D341Med (cell line): ENCODE results near the gene KCNC1.

Experiments
- DNase-seq: peaks from one replicate; pipeline ENCODE4 v3.0.0; 2012; ENCODE audit warnings: low spot score

Gene KCNC1

DNA sequence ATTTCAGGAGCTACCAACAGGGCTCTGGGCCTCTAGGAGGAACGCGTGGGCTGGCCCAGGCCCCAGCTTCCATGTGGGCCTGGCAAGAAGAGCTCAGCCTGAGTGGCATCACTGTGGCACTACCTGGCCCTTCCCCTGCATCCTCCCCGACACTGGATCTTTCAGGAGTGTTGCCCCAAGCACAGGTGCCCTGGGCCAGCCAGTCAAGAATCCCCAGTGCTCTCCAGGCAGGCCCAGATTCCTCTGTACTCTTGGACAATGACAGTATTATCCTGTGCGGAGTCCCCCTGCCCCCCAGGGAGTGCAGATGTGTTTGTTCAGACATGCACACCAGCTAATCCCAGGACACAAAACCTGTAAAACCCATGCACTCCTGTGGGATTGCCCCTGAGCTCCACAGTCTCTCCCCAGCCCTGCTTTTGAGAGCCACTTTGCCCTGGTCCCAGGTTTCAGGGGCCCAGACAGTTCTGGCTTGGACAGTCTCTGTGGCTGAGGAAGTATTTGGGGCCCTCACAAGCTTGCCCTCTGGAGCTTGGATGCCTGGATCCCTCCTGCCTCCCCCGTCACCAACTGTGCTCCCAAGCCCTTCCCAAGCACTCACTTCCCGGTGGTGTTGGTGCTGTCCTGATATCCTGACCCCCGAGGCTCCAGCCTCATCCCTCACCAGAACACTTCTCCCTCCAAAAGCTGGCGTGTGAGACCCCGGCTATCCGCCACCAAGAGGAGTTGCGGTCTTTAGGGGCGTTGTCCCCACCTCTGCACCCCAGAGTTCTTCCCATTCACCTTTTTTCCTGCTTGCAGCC, 39.9 kb downstream of the KCNC1 start:
- DNase-seq, result peak; percentile 72

DNA sequence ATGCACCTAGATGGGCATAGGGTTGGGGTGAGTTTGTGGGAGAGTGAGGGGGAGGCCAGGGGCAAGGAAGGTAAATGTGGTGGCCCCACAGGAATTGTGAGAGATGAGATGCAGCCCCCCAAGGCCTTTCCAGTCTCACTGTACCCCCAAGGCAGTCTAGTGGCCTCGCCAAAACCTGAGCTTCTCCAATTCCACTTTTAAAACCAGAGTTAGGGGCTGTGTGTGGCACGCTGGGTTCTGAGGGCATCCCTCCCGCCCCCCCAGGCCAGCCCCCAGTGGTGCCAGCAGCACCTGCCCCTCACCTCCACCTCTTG, 40.4 kb downstream of the KCNC1 start:
- no peak for DNase-seq

DNA sequence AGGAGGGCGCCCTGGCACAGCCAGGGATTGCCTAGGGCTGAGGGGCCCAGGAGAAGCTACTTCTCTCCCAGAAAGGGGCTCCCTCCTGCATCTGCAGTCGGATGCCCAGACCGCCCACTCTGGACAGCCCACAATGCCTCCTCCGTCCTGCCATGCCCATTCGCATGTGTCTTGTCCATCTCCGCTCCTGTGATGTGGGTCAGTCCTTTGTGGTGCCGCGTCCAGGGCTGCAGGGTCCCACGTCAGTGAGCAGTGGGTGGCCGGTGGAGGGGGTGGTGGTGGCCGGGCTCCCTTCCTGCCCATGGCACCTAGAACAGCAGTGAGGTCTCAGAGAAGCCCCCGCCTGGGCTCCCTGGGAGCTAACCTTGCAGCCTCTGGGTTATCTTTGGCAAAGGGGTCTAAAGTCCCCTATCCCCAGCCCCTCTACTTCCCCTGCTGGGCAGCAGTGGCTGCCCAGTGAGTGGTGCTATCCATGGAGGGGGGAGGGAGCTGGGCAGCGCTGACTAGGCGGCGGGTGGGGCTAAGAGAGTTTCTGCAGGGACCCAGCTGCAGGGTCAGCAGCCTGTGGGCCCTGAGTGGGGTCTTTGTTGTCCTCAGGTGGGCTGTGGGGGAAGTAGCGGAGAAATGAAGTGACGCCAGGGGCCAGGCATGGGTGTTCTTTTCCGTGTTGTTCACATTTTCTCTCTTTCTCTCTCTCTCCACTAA, 41.1 kb downstream of the KCNC1 start:
- DNase-seq, result no peak

DNA sequence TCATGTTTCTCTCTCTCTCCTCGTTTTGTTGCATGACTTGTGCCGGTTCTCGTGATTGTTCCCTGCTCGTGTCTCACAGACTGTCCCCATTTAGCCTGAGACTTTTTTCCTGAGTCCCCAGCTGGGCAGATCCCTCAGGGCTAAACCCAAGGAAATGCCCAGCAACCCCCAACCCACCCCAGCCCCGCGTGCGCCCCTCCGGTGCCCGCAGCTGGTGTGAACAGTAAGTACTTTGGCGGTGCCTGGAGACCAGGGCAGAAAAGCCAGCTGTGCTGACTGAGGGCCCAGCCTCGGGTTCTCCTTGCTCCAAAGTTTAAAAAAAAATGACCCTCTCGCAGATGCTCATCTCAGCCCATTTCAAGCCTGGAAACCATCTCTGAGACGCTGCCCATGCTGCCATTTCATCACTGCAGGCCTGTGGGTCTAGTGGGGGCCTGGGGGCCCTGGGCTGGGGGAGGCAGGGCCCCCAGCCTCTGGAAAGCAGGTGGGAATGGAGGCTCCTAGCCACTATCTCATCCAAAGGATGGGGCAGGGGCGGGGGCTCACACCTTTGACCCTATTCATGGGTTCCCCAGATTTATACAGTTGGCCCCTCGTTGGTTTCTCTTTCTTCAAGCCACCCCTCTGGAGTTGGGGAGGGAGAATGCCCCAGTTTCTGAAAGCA, 41.8 kb downstream of the KCNC1 start:
- DNase-seq, result no peak

DNA sequence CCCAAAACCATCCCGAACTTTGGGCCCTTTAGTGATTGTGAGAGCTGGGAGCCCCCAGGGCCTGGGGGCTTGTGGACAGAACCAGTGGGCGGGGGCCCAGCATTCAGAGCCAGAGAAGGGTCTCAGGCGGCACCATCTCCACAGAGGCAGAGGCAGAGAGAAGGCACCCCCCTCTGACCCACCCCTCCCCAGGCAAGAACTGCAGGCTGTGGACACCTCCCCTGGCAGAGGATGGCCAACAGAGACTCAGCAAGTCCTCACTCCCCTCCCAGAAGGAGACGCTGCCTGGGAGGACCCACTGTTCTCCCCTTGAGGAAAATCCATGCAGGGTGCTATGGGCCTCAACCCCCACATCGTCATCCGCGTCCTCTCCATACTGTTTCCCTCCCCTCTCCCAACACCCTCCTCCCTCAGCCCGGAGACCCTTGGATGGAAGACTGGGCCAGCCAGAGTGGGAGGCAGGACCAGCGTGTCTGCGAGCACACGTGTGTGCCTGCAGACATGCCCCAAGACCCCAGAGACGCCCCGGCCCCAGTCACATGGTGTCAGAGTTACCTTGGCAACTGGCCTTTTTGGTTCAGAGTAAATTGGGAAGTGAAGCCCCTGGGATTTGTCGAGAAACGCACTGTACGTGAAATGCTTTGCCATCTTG, 42.6 kb downstream of the KCNC1 start:
- DNase-seq, result no peak

DNA sequence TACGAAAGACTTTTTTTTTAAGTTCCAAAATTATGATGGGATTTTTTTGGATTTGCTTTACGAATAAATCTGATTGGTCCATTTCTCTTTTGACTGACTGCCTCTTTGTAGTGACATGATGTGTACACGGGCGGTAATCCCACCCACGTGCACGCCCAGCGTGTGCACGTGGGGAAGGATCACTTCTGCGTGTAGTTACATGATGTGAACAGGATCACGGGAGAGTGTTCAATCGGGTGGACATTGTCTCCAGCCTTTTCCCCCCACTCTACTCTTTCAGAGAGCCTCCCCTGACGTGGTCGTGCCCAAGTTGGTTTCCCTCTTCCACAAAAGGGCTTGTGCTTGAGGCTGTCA, 43.1 kb downstream of the KCNC1 start:
- DNase-seq, result no peak

DNA sequence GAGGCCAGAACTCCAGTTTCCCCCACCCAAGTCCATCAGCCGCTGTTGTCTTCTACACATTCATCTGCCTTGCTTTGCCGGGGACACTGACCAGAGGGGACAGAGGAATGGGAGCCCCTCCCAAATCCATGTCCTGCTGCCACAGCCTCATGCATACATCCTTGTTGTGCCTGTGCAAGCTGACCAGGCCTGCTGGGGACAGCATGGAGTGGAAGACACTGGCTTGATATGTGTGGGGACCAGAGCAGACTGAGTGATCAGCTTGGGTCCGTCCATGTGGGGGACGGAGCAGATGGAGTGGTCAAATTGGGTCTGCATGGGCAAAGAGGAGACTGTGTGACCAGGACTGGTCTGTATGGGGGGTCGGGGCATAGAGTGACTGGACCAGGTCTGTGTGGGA, 43.8 kb downstream of the KCNC1 start:
- no peak for DNase-seq

DNA sequence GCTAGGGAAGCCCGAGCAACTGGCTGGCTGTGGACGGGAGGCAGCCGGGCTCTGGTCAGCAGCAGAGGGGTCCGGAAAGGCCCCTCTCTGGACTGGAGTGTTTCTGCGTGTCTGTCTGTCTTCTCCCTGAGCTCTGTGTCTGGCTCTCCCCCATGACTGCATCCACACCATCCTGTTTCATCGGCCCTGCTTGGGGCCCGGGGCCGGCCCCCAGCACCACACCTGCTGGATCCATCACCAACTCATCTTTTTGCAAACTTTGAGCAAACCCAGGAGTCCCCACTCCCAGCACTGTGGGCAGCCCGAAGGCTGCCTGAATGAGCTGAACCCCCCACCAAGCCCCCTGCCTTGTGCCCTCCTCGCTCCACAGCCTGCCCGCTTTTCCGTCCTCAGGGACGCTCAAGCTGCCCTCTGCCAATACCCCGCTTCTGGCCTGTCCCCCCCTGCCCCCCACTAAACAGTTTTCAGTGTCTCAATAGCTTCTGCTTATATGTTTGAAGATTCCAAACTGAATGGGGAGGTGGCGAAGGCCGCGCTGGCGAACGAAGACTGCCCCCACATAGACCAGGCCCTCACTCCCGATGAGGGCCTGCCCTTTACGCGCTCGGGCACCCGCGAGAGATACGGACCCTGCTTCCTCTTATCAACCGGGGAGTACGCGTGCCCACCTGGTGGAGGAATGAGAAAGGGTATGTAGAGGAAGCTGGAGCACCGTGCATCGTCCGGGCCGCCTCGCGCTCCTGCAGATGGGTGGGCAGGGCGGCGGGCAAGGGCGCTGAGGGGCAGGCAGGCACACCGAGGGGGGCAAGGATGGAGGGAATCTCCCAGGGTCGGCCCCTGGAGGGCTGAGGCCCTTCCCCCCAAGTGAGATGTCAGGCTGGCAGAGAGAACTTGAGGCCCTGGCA, 44.6 kb downstream of the KCNC1 start:
- DNase-seq, result no peak

DNA sequence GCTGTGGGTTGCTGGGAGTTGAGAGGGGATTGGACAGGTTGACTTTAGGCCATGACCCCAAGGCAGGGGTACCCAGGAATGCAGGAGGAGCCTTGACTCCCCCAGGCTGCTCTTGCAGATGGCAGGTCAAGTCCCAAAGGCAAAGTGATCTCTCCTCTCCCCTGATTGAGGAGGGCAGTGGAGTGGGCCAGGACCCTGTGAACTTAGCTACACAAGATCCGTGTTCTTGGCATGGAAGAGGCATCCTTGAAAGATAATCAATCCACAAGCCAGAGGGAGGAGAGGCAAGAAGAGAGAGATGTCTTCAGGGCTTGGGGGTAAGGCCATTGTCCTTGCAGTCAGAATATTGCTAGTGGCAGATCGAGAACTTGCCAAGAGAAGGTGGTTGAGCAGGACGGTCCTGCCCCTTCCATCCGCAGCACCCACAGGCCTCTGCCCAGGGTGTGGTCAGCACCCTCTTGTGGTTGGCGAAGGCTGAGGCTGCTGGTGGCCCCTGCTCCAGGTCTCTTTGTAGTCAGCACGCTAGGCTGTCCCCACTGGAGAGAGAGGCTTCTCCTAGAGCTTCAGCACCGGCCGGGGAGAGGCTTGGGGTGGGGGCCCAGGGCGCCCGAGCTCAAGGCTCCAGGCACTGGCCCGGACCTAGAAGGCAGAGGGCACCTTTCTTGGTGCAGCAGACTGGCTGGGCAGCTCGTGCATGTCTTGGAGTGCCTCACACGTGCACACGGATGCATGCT, 45.4 kb downstream of the KCNC1 start:
- no peak for DNase-seq

DNA sequence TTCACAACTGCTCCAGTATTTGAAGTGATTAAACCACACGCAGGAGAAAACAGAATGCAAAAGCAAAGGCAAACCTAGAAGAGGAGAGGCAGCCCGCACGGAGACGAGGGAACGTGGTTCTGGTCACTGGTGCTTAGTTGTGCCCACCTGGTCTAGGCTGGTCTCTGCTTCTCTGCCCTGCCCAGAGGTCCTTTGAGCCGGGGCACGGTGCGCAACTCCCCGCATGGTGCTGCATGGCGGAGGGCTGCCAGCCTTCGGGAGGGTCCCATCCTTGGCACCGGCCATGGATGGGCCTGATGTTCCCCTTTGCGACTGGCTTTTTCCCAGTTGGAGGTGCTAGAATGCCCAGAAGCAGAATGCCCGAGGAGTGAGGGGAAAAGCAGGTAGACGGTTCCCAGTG, 46.1 kb downstream of the KCNC1 start:
- no peak for DNase-seq

DNA sequence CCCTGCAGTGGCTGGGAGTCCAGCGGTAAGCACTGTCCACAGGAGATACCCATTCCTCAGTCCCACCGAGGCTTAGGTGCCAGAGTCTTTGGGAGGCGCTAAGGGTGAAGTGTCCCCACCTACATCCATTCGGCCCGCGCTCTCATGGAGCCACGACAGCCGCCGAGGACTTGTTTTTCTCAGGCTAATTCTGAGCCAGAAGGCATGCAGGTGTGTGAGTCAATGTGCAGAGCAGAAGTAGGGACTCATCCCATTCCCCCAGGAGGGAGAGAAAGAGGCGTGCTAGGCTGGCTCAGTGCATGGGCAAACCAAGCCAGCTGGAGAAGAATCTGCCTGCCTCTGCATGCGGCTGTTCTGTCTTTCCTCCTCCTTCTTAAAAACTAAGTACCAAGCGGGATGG, 46.6 kb downstream of the KCNC1 start:
- DNase-seq, result no peak

DNA sequence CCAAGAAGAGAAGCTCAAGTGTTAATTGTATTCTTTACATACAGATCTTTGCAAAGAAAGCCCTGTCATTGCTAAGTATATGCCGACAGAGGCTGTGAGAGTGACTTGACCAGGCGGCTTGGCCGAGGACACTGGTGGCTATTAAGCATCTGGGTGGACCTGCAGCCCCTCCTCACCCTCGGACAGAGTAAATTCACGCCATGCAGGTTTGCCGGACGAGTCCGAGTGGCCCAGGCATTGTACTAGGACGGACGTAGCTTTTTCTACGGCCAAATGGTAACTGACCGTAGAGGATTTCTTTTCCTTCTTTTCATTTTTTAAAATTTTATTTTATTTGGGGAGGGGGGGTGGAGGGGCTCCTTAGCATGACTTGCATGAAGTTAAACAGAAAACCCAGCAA, 47.0 kb downstream of the KCNC1 start:
- DNase-seq, result no peak

DNA sequence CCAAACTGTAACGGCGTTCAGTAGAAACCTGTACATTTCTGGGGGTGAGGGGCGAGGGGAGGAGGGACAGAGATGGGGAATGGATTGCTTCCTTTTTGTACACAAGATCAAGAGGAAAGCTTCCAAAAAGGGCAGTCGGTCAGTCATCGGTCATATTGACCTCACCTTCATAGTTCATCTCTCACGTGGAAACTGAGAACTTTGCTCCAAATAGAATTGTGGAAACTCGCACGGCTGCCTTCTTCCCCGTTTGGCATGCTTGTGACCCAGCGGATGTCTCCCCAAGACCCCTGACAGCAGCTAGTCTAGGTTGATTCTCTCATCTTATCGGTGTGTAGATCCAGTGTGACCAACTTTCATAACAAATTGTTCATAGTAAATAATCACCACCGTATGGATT, 47.6 kb downstream of the KCNC1 start:
- no peak for DNase-seq

DNA sequence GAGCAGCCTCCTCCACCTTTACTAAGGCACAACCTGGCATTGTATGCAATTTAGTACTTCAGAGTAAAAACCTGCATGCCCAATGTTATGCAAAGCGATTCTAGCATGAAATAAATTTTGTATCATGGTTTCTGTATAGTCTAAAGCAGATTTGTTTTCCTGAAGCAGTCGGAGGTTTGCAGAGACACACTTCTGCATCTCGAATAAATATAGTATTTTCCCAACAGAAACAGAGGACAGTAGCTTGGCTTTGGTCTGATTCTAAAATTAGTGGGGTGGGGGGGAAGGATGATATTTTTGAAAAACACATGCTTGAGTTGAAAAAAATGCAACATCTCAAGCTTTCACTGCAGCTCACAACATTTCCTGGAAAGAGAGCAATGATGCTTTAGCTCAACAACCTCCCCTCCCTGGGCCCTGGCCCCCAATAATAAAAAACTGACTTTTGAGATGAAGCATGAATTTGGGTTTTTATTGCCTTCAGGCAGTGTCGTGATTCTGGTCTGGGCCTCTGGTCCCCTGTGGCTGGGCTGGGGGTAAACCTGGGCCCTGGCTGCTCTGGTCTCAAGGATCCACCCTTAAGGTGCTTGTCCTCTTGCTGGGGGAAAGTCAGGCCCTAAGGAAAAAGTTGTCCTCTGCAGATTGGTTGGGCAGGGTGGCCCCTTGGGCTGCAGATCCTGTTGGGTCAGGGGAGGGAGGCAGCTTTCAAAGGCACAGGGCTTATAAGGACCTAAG, 48.2 kb downstream of the KCNC1 start:
- no peak for DNase-seq

DNA sequence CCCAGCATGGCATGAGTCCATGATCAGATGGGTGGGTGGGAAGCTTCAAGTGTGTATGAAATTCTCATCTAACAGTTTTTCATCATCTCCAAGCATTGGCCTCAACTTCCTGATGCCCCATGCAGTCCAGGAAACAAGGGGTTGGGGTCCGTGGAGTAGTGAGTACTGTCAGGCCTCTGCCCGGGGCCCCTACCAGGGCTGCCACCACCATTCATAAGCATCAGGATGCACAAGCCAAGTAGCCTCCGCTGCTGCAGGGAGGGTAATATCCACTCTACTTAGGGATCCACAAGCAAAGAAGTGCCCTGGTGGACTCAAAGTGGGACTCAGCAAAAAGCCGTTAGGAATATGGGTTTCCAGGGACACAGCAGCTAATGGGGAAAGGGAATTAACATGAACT, 49.3 kb downstream of the KCNC1 start:
- no peak for DNase-seq

DNA sequence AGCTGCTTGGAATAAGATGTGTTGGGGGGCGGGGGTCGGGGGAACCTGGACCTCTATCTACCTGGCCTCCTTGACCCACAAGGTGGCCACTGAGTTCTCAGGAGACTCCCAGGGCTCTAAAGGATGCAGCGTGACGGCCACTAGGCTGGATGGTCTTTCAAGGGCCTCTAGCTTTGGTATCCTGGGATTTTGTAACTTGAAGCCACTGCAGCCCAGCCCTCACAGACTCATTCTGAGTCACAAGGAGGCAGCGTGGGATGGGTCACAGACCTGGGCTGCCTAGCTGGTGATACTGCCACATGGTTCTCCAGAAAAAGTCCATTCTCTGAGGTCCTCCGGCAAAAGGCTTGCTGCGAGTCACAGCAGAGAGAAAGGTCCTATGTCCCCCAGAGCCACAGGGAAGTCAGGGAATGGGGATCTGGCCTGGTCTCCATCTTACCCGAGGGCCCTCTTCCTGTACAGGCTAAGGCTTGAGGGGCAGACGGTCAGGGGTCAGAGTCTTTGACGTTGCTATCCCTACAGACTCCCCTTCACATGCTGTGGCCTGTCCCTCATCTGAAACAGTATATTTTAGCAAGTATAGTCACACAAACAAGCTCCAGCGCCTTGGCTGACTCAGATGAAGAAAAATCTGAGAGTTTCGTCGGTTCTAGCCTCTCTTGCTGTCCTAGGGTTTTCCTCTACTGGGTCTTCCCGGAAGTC, 52.4 kb downstream of the KCNC1 start:
- DNase-seq, result no peak

DNA sequence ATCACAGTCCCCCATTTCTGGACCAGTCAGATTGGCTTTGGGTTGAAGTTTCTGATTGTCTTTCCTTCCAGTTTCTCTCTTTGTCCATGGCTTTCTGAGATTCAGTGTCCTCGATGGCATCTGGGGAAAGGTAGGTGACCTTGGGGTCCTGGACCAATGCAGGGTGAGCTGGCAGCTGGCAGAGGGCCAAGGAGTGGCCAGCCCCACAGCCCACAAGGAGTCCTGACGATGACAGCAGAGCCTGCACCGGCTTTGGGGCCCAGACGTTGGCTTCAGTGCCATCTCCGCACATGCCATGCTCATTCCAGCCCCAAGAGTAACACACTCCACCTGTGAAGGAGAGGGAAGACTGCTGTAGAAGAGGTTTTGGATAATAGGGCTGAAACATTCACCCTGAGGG, 53.5 kb downstream of the KCNC1 start:
- no peak for DNase-seq

DNA sequence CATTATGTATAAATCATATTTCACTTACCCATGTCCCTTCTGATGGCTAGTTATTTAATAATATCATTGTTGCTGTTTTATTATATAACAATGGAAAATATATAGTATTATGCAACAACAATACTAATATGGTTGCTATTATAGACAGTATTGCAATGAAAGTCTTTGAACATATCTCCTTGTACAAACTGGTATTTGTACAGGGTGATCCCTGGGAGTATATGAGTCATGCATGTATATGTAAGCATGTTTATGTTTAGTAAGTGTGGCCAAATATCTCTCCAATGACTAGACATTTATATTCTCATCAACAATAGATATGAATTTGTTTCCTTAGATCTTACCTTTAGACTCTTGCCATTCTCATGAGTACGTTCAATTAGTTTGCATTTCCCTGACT, 55.9 kb downstream of the KCNC1 start:
- no peak for DNase-seq

DNA sequence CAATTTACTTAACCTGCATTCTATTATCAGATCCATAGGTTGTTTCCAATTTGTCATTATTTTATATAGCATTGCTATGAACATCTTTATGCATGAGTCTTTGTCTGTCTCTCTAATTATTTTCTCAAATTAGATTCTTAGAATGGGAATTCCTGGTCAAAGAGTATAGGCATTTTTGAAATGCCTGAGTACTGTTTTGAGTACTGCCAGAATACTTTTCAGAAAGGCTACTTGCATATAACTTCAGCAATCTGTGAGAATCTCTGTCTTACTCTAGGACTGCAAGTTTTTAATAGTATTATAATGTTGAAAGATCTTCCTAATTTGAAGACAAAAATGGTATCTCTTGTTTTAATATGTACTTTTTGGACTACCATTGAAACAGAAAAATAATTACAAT, 56.6 kb downstream of the KCNC1 start:
- no peak for DNase-seq

DNA sequence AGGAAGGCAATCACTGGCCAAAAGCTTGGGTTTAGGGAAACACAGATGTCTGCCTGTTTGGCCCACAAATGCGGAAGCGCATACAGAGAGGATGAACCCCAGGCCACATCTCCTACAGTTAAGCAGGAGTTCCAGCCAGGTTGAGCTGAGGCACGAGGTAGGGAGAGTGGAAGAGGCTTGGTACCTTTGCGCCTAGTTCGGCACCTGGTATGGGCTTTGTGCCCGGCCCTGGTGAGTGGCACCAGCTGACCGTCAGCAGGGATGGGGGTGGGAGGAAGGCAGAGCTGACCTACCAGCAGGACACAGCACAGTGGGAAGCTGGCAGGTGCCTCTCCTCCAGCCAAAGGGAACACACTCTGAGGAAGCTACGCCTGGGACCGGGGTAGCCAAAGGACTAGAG, 57.6 kb downstream of the KCNC1 start:
- no peak for DNase-seq
